Uterus (tissue), 4 donors: ENCODE results near the gene FBXO3. TPM values are rescaled to one million over a fixed set of nuclear protein-coding genes. Genes with fewer than 3 reads are reported as not detected.

ENCODE experiments used
- DNase-seq, 2 donors: peaks; one replicate each; pipeline ENCODE4 v3.0.0-alpha.2; 2019 to 2020
- H3K27ac ChIP-seq, 2 donors: fragments of 200-600 bp; sonication (generic); 1 replicate in 1 of 2; 2 replicates in 1 of 2; pipeline ENCODE4 v1.5.1; 2016 to 2018
- H3K27me3 ChIP-seq, 2 donors: fragments of 200-600 bp; sonication (generic); one replicate each; pipeline ENCODE4 v1.5.1; 2018 to 2019; ENCODE audit warnings: control low read depth in 1 of 2
- H3K36me3 ChIP-seq, 2 donors: fragments of 200-600 bp; sonication (generic); one replicate each; pipeline ENCODE4 v1.5.1; 2019; ENCODE audit warnings: control low read depth in 1 of 2
- H3K4me1 ChIP-seq, 2 donors: fragments of 200-600 bp; sonication (generic); one replicate each; pipeline ENCODE4 v1.5.1; 2018 to 2019; ENCODE audit warnings: control low read depth in 1 of 2
- H3K4me3 ChIP-seq, 2 donors: fragments of 200-600 bp; sonication (generic); 1 replicate in 1 of 2; 2 replicates in 1 of 2; pipeline ENCODE4 v1.5.1; 2018 to 2019; ENCODE audit warnings: mild to moderate bottlenecking in 1 of 2
- H3K9me3 ChIP-seq, 2 donors: fragments of 200-600 bp; sonication (generic); one replicate each; pipeline ENCODE4 v1.5.1; 2019; ENCODE audit warnings: control low read depth in 1 of 2
- CTCF ChIP-seq, 4 experiments: fragments of 200-600 bp in 2 of 4; fragments of 450-650 bp in 2 of 4; sonication (generic) in 2 of 4; IDR thresholded peaks; one replicate each; pipeline ENCODE4 v1.5.1; 2016 to 2019; ENCODE audit warnings: antibody characterized with exemption in 4 of 4, mild to moderate bottlenecking in 2 of 4, moderate library complexity in 1 of 4
- POLR2A ChIP-seq, 2 donors: fragments of 450-650 bp; IDR thresholded peaks; one replicate each; pipeline ENCODE4 v1.6.1; 2016; ENCODE audit warnings: antibody characterized with exemption in 2 of 2, mild to moderate bottlenecking in 1 of 2, moderate library complexity in 1 of 2
- intact Hi-C: fragments of 100-400 bp; cut with DNase I; formaldehyde crosslinking; loops from one replicate; pipeline ENCODE4 v1.15.1; 2023; ENCODE audit warnings: low total_unique reads
- total RNA-seq, 4 donors: library from RNA; depleted of rRNA in 3 of 4; stranded (reverse); fragments of >200 nt in 3 of 4; gene quantifications; one replicate each; pipeline versions ENCODE4 v1.1.0 to v1.2.4, GENCODE V29; 2014 to 2023
- donor health status: DM: yes; HTN: yes; CAD: no.

Gene FBXO3
- total RNA-seq, 4 donors from 2014 or later: 12.0 to 92.7 (median 47.8) TPM

- Histone ChIP-seq H3K36me3 (no peaks in the 10 kb centered on the region), H3K4me1 (no peaks in the 10 kb centered on the region), H3K27ac (no peak overlapping the region), H3K9me3 (no peaks in the 10 kb centered on the region), H3K27me3 (no peaks in the 10 kb centered on the region), H3K4me3 (no peak overlapping the region)
- intact Hi-C loops: no loop called here
- no peak for DNase-seq
- TF ChIP-seq CTCF (IDR thresholded peaks at IDR 0.05) (peak; percentile 21 to 53 (median 38)), POLR2A (IDR thresholded peaks at IDR 0.05) (no peak)
These were observed 32.0 kb downstream of the FBXO3 start for GRCh38 chr11:33742249-33742851.

GRCh38 chr11:33741806-33742205 is 32.5 kb downstream of the FBXO3 start:
- H3K4me1 ChIP-seq: no peaks in the 10 kb centered on the region
- H3K4me3 ChIP-seq: no peak overlapping the region
- no peaks in the 10 kb centered on the region for H3K27me3 ChIP-seq
- no peak overlapping the region for H3K27ac ChIP-seq
- H3K36me3 ChIP-seq: no peaks in the 10 kb centered on the region
- TF ChIP-seq POLR2A (IDR thresholded peaks at IDR 0.05) (no peak), CTCF (IDR thresholded peaks at IDR 0.05) (no peak)
- intact Hi-C loops: no loop called here
- no peak for DNase-seq
- no peaks in the 10 kb centered on the region for H3K9me3 ChIP-seq

GRCh38 chr11:33737362-33737821 is 36.9 kb downstream of the FBXO3 start:
- H3K4me3 ChIP-seq: no peak overlapping the region
- H3K27ac ChIP-seq: peak overlapping the region; percentile 86 to 93
- no peak for TF ChIP-seq CTCF (IDR thresholded peaks at IDR 0.05)
- TF ChIP-seq POLR2A (IDR thresholded peaks at IDR 0.05): no peak
- H3K36me3 ChIP-seq: no peaks in the 10 kb centered on the region
- intact Hi-C loops: no loop called here
- no peaks in the 10 kb centered on the region for H3K4me1 ChIP-seq
- no peak for DNase-seq
- H3K9me3 ChIP-seq: no peaks in the 10 kb centered on the region
- H3K27me3 ChIP-seq: no peaks in the 10 kb centered on the region

GRCh38 chr11:33736148-33736812 is 38.0 kb downstream of the FBXO3 start, which contains the start of gene CD59:
Gene CD59 (minus strand): TSS chr11:33736423. CDS start chr11:33722445, 13,978 bp downstream.
- Histone ChIP-seq H3K4me1 (no peaks in the 10 kb centered on the region), H3K4me3 (peak within 1 kb of the TSS; percentile 66 to 85), H3K27ac (peak within 1 kb of the TSS; percentile 86 to 93), H3K9me3 (no peaks in the 10 kb centered on the region), H3K27me3 (no peaks in the 10 kb centered on the region), H3K36me3 (no peaks in the 10 kb centered on the region)
- TF ChIP-seq POLR2A (IDR thresholded peaks at IDR 0.05) (peak; percentile 92), CTCF (IDR thresholded peaks at IDR 0.05) (no peak)
- intact Hi-C loops: no loop called here
- DNase-seq: peak; percentile 96
